B cell (primary cell): ENCODE data around the gene TENM4. TPM values are rescaled to one million over a fixed set of nuclear protein-coding genes. Genes with fewer than 3 reads are reported as not detected.

Source experiments
- ATAC-seq: fragments of 200-7000 bp; cut with Tn5 transposase; one replicate; pipeline ENCODE4 v1.10.0; 2021; ENCODE audit warnings: low read depth, mild to moderate bottlenecking, moderate number of reproducible peaks, moderate library complexity
- CTCF ChIA-PET: fragments of 350-600 bp; sonication (Branson Sonifier 250); formaldehyde crosslinking; loops from one replicate; lab custom pipeline; 2021; ENCODE audit warnings: antibody characterized with exemption, inconsistent platforms; lab: Charles Lee
- POLR2A ChIA-PET: fragments of 350-600 bp; sonication (Branson Sonifier 250); formaldehyde crosslinking; loops from one replicate; lab custom pipeline; 2021; ENCODE audit warnings: antibody characterized with exemption; lab: Charles Lee
- DNase-seq: peaks from one replicate; pipeline ENCODE4 v3.0.0; 2013
- H2AFZ ChIP-seq: 2 replicates; pipeline ENCODE4 v1.6.1; 2012; ENCODE audit warnings: mild to moderate bottlenecking, low read depth, low read length; ENCODE audit not compliant: insufficient read depth, poor library complexity, severe bottlenecking
- H3K27ac ChIP-seq, 2 donors: 1 replicate in 1 of 2; 2 replicates in 1 of 2; pipeline ENCODE4 v1.5.1; 2012 to 2013; ENCODE audit warnings: low read length in 2 of 2, mild to moderate bottlenecking in 2 of 2, moderate library complexity in 1 of 2
- H3K27me3 ChIP-seq, 4 experiments: fragments of 200-600 bp in 1 of 4; sonication (generic) in 1 of 4; replicated peaks in 1 of 4; 1 replicate in 2 of 4; 2 replicates in 2 of 4; pipeline versions ENCODE4 v1.6.1 to v1.7.0; 2013 to 2016; ENCODE audit warnings: low read length in 3 of 4, mild to moderate bottlenecking in 2 of 4, mixed read lengths in 1 of 4, moderate library complexity in 1 of 4; ENCODE audit not compliant: insufficient read depth in 4 of 4, control insufficient read depth in 3 of 4; ENCODE audit errors: control extremely low read depth in 1 of 4
- H3K36me3 ChIP-seq, 2 experiments: replicated peaks in 1 of 2; 1 replicate in 1 of 2; 2 replicates in 1 of 2; pipeline versions ENCODE4 v1.6.1 to v1.7.1; 2013; ENCODE audit warnings: low read length in 1 of 2; ENCODE audit not compliant: insufficient read depth in 2 of 2, control insufficient read depth in 1 of 2; ENCODE audit errors: control extremely low read depth in 1 of 2, extremely low read depth in 1 of 2
- H3K4me1 ChIP-seq, 2 donors: fragments of 200-600 bp in 1 of 2; sonication (generic) in 1 of 2; 1 replicate in 1 of 2; 2 replicates in 1 of 2; pipeline versions ENCODE4 v1.5.1 to v1.6.1; 2013 to 2017; ENCODE audit warnings: low read length in 2 of 2; ENCODE audit not compliant: control insufficient read depth in 2 of 2, insufficient read depth in 2 of 2
- H3K4me2 ChIP-seq: replicated peaks from 2 replicates; pipeline ENCODE3; 2012; ENCODE audit warnings: mild to moderate bottlenecking, low read depth, low read length; ENCODE audit not compliant: poor library complexity, severe bottlenecking
- H3K4me3 ChIP-seq, 5 experiments: fragments of 200-600 bp in 1 of 5; sonication (generic) in 1 of 5; 1 replicate in 3 of 5; 2 replicates in 2 of 5; pipeline versions ENCODE4 v1.5.1 to v1.7.0; 2011 to 2016; ENCODE audit warnings: low read length in 4 of 5, mild to moderate bottlenecking in 4 of 5, low read depth in 2 of 5, control low read depth in 1 of 5, moderate library complexity in 1 of 5; ENCODE audit not compliant: insufficient read depth in 1 of 5; ENCODE audit errors: control extremely low read depth in 1 of 5, extremely low read depth in 1 of 5
- H3K79me2 ChIP-seq: fragments of 200-600 bp; sonication (generic); one replicate; pipeline ENCODE4 v1.6.0; 2016; ENCODE audit warnings: low read length; ENCODE audit not compliant: control insufficient read depth, insufficient read depth
- H3K9ac ChIP-seq: fragments of 200-600 bp; sonication (generic); 2 replicates; pipeline ENCODE4 v1.6.1; 2017; ENCODE audit warnings: mild to moderate bottlenecking, low read length, moderate library complexity
- H3K9me3 ChIP-seq, 3 donors: one replicate each; pipeline versions ENCODE4 v1.6.1 to v1.7.1; 2013; ENCODE audit warnings: low read length in 2 of 3; ENCODE audit not compliant: control insufficient read depth in 2 of 3, insufficient read depth in 1 of 3; ENCODE audit errors: control extremely low read depth in 1 of 3
- H4K20me1 ChIP-seq: 2 replicates; pipeline ENCODE4 v1.6.0; 2012; ENCODE audit warnings: mild to moderate bottlenecking, low read length; ENCODE audit not compliant: insufficient read depth, control insufficient read depth, poor library complexity, severe bottlenecking
- H3K27ac Mint-ChIP-seq: one replicate; pipeline ENCODE4 v1.8.0; 2021; ENCODE audit warnings: mixed read lengths
- H3K27me3 Mint-ChIP-seq: one replicate; pipeline ENCODE4 v1.8.0; 2021; ENCODE audit warnings: mixed read lengths
- H3K4me1 Mint-ChIP-seq: one replicate; pipeline ENCODE4 v1.8.0; 2021; ENCODE audit warnings: mixed read lengths
- H3K4me3 Mint-ChIP-seq: one replicate; pipeline ENCODE4 v1.8.0; 2021; ENCODE audit warnings: mixed read lengths
- H3K9me3 Mint-ChIP-seq: one replicate; pipeline ENCODE4 v1.8.0; 2022; ENCODE audit warnings: mixed read lengths; ENCODE audit not compliant: insufficient read depth
- CTCF ChIP-seq: fragments of 200-600 bp; IDR thresholded peaks from one replicate; pipeline ENCODE4 v1.8.0; 2022; ENCODE audit warnings: antibody characterized with exemption, mild to moderate bottlenecking
- EZH2 ChIP-seq: IDR thresholded peaks from 2 replicates; pipeline ENCODE4 v1.6.1; 2012; ENCODE audit warnings: borderline replicate concordance, low read depth, mild to moderate bottlenecking, moderate library complexity, low read length; ENCODE audit not compliant: insufficient read depth, poor library complexity, severe bottlenecking
- WGBS: methylation state at CpG from one replicate; pipeline ENCODE4 v1.1.5; 2013; ENCODE audit warnings: missing lambda C conversion rate; ENCODE audit not compliant: insufficient coverage; 5-methylcytosine and 5-hydroxymethylcytosine counted together
- intact Hi-C: fragments of 100-400 bp; cut with micrococcal nuclease; formaldehyde crosslinking; loops from one replicate; pipeline ENCODE4 v1.10.0; 2022
- polyA plus RNA-seq: library from polyadenylated mRNA; depleted of rRNA; stranded (reverse); fragments of >200 nt; gene quantifications from 2 replicates; pipeline ENCODE4 v1.2.3, GENCODE V29; 2012
- total RNA-seq, 2 donors: library from RNA; stranded (reverse); fragments of 120-200 nt in 1 of 2; gene quantifications; 1 replicate in 1 of 2; 2 replicates in 1 of 2; pipeline versions ENCODE4 v1.2.3 to v1.2.4, GENCODE V29; 2013 to 2022

Gene TENM4
- total and polyA plus RNA-seq, 2 donors (not counting 1 experiment from before 2014, with no cell fraction given), result 0.09 to 5.7 TPM

- ChIA-PET CTCF (interaction anchor here (0.8 to 3.0 kb wide), 5 partner anchors 11 to 81 kb away, joined by 3 to 13 read pairs (median 10); partner anchors contain the start of gene TENM4), POLR2A (interaction anchor here (1.2 kb wide), 1 partner anchor 40 kb away, joined by 3 read pairs; no protein-coding TSS in a partner anchor)
- Histone ChIP-seq H3K79me2 (no peaks in the 10 kb centered on the region), H3K36me3 (no peaks in the 10 kb centered on the region), H3K27me3 (no peaks in the 10 kb centered on the region), H3K9ac (no peak overlapping the region), H4K20me1 (no peaks in the 10 kb centered on the region), H3K4me3 (no peak overlapping the region), H3K4me1 (peaks cover 19 to 24% of the 10 kb centered on the region in 2 donors), H3K27ac (no peak overlapping the region), H2AFZ (no peak overlapping the region), H3K4me2 (peak overlapping the region; percentile 10), H3K9me3 (no peaks in the 10 kb centered on the region)
- Mint-ChIP-seq H3K4me1 (peaks cover 29% of the 10 kb centered on the region), H3K27ac (peak overlapping the region; percentile 50), H3K4me3 (peak overlapping the region; percentile 23), H3K9me3 (no peaks in the 10 kb centered on the region), H3K27me3 (no peaks in the 10 kb centered on the region)
- TF ChIP-seq EZH2, result no peak
- TF ChIP-seq CTCF, result no peak
- 33% methylated on average over 1 of the region's 3 CpGs for WGBS
- ATAC-seq (peak; percentile 24), DNase-seq (peak; percentile 27)
- intact Hi-C loops, result loop anchor here (5.0 kb wide), 1 partner anchor 39 kb away; the partner anchor contains the start of gene TENM4
These were observed 41.0 kb upstream of the TENM4 start for GRCh38 chr11:79481795-79482194.

GRCh38 chr11:79480864-79481263, 40.0 kb upstream of the TENM4 start:
- no peak overlapping the region for H3K27ac Mint-ChIP-seq
- Histone ChIP-seq H3K27me3 (no peaks in the 10 kb centered on the region), H2AFZ (no peak overlapping the region), H3K4me3 (no peak overlapping the region), H3K36me3 (no peaks in the 10 kb centered on the region), H4K20me1 (no peaks in the 10 kb centered on the region), H3K27ac (no peak overlapping the region), H3K4me1 (peaks cover 19 to 24% of the 10 kb centered on the region in 2 donors), H3K79me2 (no peaks in the 10 kb centered on the region), H3K4me2 (no peak overlapping the region), H3K9me3 (no peaks in the 10 kb centered on the region), H3K9ac (no peak overlapping the region)
- DNase-seq, result no peak
- WGBS, result no CpG with 5 or more reads among the region's 4 CpGs
- H3K9me3 Mint-ChIP-seq, result no peaks in the 10 kb centered on the region
- intact Hi-C loops, result loop anchor here (5.0 kb wide), 1 partner anchor 39 kb away; the partner anchor contains the start of gene TENM4
- CTCF ChIA-PET, result interaction anchor here (2.3 to 3.0 kb wide), 2 partner anchors 12 to 14 kb away, joined by 11 to 13 read pairs; no protein-coding TSS in a partner anchor
- ATAC-seq, result no peak
- H3K27me3 Mint-ChIP-seq, result no peaks in the 10 kb centered on the region
- no peak overlapping the region for H3K4me3 Mint-ChIP-seq
- POLR2A ChIA-PET, result no interaction called here
- H3K4me1 Mint-ChIP-seq, result peaks cover 26% of the 10 kb centered on the region
- no peak for TF ChIP-seq CTCF
- no peak for TF ChIP-seq EZH2
